Measurements from ENCODE around the gene GNG7.
"Not testable (repeated sequence)": the region's sequence is repeated elsewhere in the genome, so short reads cannot be mapped to it uniquely, and the experiment has no call there.

GNG7 gene

GRCh38 chr19:2713170-2713569, 10.7 kb upstream of the GNG7 start:
- DNase-seq: not testable (repeated sequence)

- DNase-seq: no peak
Observed at GRCh38 chr19:2711875-2712205, 9.3 kb upstream of the GNG7 start.

DNA sequence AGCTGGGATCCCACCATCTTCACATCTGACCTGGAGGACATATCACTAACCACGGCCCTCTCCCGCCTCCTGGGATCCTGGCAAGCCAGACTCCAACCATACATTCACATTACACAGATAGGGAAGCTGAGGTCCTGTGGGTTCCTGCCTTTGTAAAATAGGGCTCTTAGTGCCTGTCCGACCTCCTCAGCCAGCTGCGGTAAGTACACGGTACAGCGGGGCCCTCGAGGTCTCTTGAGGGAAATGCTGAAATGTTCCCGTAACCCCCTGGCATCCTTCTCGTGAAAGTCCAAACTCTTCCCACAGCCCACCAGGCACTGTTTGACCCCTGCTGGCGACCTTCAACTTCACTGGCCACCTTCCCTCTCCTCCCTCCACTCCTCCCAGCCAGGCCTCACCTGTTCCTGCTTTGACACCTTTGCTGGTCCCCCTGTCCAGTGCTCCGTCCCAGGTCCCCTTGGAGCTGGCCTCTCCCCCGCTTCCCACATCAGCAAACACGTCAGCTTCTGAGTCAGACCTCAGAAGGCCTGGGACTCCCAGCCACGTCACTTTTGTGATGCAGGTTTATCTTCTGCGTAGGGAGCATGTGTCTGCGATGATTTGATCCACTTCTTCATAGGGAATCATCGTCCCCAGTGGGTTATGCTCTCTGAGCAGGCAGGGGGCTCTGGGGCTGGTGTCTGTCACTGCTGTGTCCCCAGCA, 8.8 kb upstream of the GNG7 start:
- DNase-seq: peak; percentile 33

GRCh38 chr19:2706251-2706650, 3.8 kb upstream of the GNG7 start:
- DNase-seq: no peak

DNA sequence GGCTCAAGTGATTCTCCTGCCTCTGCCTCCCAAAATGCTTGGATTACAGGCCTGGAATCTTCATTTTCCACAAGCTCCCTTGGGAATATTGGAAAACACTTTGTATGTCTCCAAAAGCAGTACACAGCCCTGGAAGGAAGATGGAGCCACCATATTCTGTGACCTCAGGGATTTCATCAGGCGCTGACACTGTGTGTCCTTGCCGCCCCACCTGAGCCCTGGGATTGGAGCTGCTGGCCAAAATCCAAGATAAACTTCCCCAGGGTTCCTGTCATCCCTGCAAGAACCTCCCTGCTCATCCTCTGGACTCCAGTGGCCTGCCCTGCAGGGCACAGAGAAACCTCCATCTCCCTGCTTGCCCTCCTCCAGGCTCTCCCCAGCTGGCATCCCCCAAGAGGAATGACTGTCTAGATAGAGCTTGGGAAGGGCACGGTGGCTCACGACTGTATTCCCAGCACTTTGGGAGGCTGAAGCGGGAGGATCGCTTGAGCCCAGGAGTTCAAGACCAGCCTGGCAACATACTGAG, 1.3 kb upstream of the GNG7 start:
- no peak for DNase-seq

DNA sequence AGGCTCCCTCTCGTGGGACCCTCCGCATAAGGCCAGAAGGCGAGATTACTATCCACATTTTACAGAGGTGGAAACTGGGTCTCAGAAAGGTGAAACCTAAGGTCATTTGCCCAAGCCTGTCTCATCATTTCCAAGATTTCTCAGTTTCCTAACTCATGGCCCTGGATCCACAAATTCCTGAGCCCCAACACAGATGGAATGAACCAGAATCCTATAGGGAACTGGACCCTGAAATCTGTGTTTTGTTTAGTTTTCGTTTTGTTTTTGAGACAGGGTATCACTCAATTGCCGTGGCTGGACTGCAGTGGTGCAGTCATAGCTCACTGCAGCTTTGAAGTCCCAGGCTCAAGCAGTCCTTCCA, 563 bp upstream of the GNG7 start:
- no peak for DNase-seq

GRCh38 chr19:2701361-2702169, 929 bp downstream of the GNG7 start:
- no peak for DNase-seq

DNA sequence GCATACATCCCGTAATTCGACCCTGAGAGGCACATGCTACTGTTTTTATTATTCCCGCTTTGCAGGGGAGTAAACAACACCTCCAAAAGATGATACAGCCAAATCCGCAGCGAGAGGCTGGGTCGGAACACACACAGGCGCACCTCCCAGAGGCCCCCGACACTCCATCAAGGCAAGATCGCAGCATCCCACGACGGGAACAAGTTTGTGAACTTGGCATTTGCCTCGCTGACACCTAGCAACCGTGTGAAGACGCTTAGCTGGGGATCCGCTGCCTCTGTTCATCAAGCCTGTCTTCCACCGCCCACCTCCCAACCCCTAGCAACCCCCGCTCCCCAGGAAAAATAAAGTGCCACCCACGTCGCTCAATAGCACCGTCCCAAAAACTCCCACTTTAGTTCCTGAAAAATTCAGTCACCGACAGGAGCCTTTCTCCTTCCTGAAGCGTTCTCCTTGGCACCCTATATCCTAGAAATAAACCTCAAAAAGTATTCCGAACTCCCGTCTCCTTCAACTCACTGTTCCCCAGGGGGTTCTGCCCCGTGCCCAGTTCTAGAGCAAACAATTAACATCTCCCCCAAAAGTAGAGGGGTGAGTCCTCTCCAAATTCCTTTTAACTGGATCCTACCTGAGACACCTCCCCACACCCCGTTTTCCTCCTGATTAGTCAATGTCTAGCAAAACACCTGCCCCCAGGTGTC, 1.7 kb downstream of the GNG7 start:
- DNase-seq: no peak

- DNase-seq: no peak
Observed at GRCh38 chr19:2699413-2700140, 2.9 kb downstream of the GNG7 start.

DNA sequence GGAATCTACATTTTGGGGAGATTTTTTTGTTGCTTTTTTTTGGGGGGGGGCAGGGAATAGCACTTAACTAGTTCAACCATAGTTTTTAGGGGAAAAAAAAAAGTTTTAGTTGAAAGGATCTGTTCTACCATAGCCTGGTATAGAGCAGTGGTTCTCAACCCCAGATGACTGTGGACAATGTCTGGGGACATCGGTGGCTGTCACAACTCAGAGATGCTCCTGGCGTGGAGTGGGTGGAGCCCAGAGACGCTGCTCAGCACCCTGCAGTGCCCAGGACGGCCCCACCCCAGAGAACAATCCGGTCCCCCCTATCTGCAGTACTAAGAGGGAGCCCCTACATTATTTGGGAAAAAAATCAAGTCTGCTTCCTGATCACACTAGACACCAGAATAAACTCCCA, 8.3 kb downstream of the GNG7 start:
- DNase-seq: no peak

- no peak for DNase-seq
Observed at GRCh38 chr19:2693492-2694160, 8.9 kb downstream of the GNG7 start.

DNA sequence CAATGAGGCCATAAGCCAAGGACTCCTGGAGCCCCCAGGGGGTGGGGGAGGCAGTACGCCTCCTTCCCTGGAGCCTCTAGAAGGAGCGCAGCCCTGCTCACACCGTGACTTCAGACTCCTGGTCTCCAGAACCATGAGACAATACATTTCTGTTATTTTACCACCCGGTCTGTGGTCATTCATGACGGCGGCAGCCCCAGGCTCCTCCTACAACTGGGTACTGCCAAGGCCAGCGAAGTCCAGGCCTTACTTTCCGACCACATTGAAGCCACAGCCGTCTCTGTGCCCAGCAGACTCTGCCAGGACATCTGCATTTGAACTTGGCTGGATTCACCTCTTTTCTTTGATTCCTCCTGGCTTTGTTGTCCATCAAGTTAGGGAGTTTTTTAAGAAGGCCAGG, 10.5 kb downstream of the GNG7 start:
- DNase-seq: no peak

DNA sequence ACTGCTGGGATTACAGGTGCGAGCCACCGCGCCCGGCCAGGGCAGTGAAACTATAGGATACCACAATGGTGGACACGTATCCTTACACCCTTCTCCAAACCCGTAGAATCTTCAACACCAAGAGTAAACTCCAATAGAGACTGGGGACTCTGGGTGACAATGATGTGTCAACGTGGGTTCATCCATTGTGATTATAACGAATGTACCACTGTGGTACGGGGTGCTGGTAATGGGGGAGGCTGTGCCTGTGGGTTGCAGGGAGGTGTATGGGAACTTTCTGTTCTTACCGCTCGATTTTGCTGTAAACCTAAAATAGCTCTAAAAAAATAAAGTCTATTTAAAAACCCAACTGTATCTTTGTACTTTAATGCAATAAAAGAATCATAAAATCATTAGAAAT, 11.6 kb downstream of the GNG7 start:
- DNase-seq: no peak

DNA sequence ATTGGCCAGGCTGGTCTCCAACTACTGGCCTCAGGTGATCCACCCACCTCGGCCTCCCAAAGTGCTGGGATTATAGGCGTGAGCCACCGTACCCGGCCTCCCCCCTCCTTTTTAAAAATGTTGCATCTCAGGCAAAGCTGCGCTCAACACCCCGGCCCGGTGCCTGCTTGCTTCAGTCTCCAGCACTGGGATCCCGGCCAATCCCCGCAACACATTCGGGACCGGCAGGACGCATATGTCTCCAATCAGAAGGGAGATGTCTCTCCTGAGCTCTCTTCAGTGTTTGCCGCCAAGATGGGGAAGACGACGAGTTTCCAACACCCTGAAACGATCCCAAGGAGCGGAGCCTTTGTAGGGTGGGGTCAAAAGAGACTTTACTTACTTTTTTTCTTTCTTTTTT, 16.1 kb downstream of the GNG7 start:
- no peak for DNase-seq

DNA sequence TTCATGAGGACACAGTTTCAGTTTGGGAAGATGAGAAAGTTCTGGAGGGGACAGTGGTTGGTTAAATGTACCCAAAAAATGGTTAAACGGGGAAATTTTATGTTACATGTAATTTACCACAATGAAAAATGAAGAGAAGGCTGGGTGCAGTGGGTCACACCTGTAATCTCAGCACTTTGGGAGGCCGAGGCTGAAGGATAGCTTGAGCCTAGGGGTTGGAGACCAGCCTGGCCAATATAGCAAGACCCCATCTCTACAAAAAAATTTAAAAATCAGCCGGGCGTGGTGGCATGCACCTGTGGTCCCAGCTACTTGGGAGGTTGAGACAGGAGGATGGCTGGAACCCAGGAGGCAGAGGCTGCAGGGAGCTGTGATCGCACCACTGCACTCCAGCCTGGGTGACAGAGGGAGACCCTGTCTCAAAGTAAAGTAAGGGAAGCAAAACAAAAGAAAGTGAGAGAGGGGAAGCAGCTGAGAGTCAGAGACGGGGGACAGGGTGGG, 17.2 kb downstream of the GNG7 start:
- DNase-seq: no peak

- DNase-seq: no peak
Observed at GRCh38 chr19:2683430-2684003, 19.0 kb downstream of the GNG7 start.

GRCh38 chr19:2680808-2681207, 21.7 kb downstream of the GNG7 start:
- no peak for DNase-seq

- DNase-seq: no peak
Observed at GRCh38 chr19:2679439-2679838, 23.1 kb downstream of the GNG7 start.

GRCh38 chr19:2678948-2679347, 23.5 kb downstream of the GNG7 start:
- not testable (repeated sequence) for DNase-seq

DNA sequence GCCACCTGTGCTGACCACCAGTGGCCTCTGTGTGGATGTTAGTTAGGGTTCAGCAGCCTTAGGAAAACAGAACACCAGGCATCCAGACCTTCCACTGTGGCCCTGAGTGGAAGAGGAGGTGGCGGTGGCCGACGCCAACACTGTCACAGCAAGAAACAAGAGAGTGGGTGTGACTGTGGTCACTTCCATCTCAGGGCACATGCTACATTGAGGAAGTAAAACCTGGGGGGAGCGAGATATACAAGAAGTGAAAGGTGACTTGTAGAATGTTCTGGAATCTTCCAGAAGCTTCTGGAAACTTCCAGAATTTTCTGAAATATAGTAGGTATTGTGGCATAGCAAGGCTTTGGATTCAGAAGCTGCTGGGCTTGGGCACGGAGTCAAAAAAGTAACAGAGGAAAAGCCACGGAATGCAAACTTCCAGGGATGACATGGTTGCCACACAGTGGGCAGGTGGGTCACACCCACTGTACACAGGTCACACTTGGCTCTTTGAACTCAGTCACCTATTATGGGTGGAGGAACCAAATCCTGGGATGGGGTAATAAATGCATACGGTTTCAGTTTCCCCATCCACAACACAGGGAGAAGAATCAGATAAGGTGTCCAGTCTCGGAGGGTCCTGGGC, 24.3 kb downstream of the GNG7 start:
- DNase-seq: no peak

DNA sequence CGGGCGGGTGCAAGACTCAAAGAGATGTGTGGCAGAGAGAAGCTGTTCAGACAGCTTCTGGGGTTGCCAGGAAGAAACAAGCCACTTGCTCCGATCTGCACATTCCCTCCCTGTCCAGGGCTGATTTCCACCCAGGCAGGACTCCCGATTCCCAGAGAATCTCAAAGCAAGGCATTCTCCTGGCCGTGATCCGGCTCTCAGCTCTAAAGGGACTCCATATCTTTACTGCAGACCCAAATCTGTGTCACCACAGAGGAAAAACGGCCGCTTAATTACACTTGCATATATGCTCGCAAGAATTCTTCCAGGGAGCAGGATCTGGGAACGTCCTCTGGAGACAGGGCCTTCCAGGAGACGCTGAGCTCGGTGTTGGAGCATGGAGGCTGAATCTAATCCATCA, 25.7 kb downstream of the GNG7 start:
- no peak for DNase-seq
